Measurements from ENCODE around the gene SLC1A5.

DNA sequence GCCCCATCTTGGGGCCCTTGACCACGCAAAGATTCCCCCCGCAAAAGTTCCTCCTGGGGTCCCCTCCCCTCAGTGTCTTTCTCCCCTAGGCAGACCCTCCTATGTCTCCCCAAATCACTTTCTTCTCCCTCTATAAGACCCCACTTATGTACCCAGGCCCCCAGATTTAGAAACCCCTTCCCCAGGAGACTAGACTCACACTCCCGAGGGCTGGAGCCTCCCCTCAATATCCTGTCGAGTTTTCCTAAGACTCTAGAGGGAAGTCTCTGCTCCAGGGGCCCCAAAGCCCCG is 1.4 kb downstream of the SLC1A5 start:
- TF ChIP-seq ELF4 (CRISPR knock-in tag; IDR thresholded peaks at IDR 0.05; ENCODE audit: low read depth) = no peak
- TF ChIP-seq IRF2 (CRISPR knock-in tag; IDR thresholded peaks at IDR 0.05; ENCODE audit: borderline replicate concordance, low read depth) = no peak
- TF ChIP-seq, protein P1, sequence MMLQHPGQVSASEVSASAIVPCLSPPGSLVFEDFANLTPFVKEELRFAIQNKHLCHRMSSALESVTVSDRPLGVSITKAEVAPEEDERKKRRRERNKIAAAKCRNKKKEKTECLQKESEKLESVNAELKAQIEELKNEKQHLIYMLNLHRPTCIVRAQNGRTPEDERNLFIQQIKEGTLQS (CRISPR knock-in tag; conservative IDR thresholded peaks at IDR 0.05) = no peak
- TF ChIP-seq, protein P2, sequence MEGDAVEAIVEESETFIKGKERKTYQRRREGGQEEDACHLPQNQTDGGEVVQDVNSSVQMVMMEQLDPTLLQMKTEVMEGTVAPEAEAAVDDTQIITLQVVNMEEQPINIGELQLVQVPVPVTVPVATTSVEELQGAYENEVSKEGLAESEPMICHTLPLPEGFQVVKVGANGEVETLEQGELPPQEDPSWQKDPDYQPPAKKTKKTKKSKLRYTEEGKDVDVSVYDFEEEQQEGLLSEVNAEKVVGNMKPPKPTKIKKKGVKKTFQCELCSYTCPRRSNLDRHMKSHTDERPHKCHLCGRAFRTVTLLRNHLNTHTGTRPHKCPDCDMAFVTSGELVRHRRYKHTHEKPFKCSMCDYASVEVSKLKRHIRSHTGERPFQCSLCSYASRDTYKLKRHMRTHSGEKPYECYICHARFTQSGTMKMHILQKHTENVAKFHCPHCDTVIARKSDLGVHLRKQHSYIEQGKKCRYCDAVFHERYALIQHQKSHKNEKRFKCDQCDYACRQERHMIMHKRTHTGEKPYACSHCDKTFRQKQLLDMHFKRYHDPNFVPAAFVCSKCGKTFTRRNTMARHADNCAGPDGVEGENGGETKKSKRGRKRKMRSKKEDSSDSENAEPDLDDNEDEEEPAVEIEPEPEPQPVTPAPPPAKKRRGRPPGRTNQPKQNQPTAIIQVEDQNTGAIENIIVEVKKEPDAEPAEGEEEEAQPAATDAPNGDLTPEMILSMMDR (IDR thresholded peaks at IDR 0.05) = no peak
- TF ChIP-seq CREB1 (CRISPR knock-in tag; IDR thresholded peaks at IDR 0.05) = no peak
- no peak for TF ChIP-seq RELA (CRISPR knock-in tag; IDR thresholded peaks at IDR 0.05; ENCODE audit: borderline replicate concordance)
- TF ChIP-seq, protein P3, sequence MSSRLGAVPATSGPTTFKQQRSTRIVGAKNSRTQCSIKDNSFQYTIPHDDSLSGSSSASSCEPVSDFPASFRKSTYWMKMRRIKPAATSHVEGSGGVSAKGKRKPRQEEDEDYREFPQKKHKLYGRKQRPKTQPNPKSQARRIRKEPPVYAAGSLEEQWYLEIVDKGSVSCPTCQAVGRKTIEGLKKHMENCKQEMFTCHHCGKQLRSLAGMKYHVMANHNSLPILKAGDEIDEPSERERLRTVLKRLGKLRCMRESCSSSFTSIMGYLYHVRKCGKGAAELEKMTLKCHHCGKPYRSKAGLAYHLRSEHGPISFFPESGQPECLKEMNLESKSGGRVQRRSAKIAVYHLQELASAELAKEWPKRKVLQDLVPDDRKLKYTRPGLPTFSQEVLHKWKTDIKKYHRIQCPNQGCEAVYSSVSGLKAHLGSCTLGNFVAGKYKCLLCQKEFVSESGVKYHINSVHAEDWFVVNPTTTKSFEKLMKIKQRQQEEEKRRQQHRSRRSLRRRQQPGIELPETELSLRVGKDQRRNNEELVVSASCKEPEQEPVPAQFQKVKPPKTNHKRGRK (CRISPR knock-in tag; IDR thresholded peaks at IDR 0.05; ENCODE audit: borderline replicate concordance) = no peak
- TF ChIP-seq FOXK1 (CRISPR knock-in tag; IDR thresholded peaks at IDR 0.05) = no peak
- TF ChIP-seq, protein P4, sequence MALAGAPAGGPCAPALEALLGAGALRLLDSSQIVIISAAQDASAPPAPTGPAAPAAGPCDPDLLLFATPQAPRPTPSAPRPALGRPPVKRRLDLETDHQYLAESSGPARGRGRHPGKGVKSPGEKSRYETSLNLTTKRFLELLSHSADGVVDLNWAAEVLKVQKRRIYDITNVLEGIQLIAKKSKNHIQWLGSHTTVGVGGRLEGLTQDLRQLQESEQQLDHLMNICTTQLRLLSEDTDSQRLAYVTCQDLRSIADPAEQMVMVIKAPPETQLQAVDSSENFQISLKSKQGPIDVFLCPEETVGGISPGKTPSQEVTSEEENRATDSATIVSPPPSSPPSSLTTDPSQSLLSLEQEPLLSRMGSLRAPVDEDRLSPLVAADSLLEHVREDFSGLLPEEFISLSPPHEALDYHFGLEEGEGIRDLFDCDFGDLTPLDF (CRISPR knock-in tag; IDR thresholded peaks at IDR 0.05) = no peak
- TF ChIP-seq ZNF263 (CRISPR knock-in tag; IDR thresholded peaks at IDR 0.05; ENCODE audit: low read depth) = no peak
- TF ChIP-seq, protein P5, sequence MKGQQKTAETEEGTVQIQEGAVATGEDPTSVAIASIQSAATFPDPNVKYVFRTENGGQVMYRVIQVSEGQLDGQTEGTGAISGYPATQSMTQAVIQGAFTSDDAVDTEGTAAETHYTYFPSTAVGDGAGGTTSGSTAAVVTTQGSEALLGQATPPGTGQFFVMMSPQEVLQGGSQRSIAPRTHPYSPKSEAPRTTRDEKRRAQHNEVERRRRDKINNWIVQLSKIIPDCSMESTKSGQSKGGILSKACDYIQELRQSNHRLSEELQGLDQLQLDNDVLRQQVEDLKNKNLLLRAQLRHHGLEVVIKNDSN (CRISPR knock-in tag; IDR thresholded peaks at IDR 0.05) = no peak; the same call in 1 of the 2 replicates
